Measurements from ENCODE around the gene TMOD1.

DNA sequence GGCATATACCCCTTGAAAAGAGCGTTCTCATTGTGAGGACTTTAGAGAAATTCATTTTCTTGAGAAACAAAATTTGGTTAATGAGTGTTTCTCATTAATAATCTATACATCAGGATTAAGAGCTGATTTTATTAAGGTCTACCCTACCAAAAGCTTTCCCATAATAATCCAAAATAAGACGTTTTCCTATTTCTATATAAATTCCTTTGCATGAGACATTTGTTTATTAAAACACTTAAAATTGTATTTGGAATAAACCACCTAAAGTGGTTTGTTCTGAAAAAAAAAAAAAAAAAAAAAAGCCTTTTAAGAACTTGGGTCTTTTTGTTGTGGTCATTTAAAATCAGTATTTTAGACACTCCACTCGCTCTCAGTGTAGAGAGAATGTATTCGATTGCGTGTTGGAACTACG, 695 bp upstream of the TMOD1 start:
- TF ChIP-seq, protein P1, sequence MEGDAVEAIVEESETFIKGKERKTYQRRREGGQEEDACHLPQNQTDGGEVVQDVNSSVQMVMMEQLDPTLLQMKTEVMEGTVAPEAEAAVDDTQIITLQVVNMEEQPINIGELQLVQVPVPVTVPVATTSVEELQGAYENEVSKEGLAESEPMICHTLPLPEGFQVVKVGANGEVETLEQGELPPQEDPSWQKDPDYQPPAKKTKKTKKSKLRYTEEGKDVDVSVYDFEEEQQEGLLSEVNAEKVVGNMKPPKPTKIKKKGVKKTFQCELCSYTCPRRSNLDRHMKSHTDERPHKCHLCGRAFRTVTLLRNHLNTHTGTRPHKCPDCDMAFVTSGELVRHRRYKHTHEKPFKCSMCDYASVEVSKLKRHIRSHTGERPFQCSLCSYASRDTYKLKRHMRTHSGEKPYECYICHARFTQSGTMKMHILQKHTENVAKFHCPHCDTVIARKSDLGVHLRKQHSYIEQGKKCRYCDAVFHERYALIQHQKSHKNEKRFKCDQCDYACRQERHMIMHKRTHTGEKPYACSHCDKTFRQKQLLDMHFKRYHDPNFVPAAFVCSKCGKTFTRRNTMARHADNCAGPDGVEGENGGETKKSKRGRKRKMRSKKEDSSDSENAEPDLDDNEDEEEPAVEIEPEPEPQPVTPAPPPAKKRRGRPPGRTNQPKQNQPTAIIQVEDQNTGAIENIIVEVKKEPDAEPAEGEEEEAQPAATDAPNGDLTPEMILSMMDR (conservative IDR thresholded peaks at IDR 0.05 in 1 of 2, IDR thresholded peaks at IDR 0.05 in 1 of 2; ENCODE audit: low read depth in 1 of 2, low read length in 2 of 2) = no peak
- no peak for TF ChIP-seq EZH2 (IDR thresholded peaks at IDR 0.05; ENCODE audit: low read length, missing control alignments)

All from fibroblast of lung (primary cell).